CD4-positive, CD25-positive, alpha-beta regulatory T cell (primary cell): Measurements from ENCODE around the gene FGD6. TPM values are rescaled to one million over a fixed set of nuclear protein-coding genes. Genes with fewer than 3 reads are reported as not detected.
"Not testable (repeated sequence)": the region's sequence is repeated elsewhere in the genome, so short reads cannot be mapped to it uniquely, and the experiment has no call there.

Source experiments
- ATAC-seq, 2 donors: fragments of 150-1000 bp; cut with Tn5 transposase; one replicate each; pipeline ENCODE4 v1.10.0; 2021; ENCODE audit warnings: low read depth in 2 of 2, moderate number of reproducible peaks in 2 of 2, moderate library complexity in 1 of 2
- DNase-seq, 3 donors: peaks; one replicate each; pipeline versions ENCODE4 v3.0.0 to v3.0.0-alpha.2; 2012 to 2022; ENCODE audit warnings: mixed read lengths in 1 of 3
- H3K27ac ChIP-seq: one replicate; pipeline ENCODE4 v1.7.0; 2013; ENCODE audit warnings: mild to moderate bottlenecking, low read length; ENCODE audit not compliant: insufficient read depth, poor library complexity, severe bottlenecking
- H3K27me3 ChIP-seq: one replicate; pipeline ENCODE4 v1.7.0; 2013; ENCODE audit warnings: low read length; ENCODE audit not compliant: control insufficient read depth, insufficient read depth
- H3K36me3 ChIP-seq: one replicate; pipeline ENCODE4 v1.7.0; 2013; ENCODE audit warnings: mild to moderate bottlenecking, low read length, moderate library complexity; ENCODE audit not compliant: control insufficient read depth, insufficient read depth
- H3K4me1 ChIP-seq: 2 replicates; pipeline ENCODE4 v1.7.0; 2013; ENCODE audit warnings: mild to moderate bottlenecking, low read length; ENCODE audit not compliant: insufficient read depth, control insufficient read depth, poor library complexity, severe bottlenecking
- H3K4me3 ChIP-seq: one replicate; pipeline ENCODE4 v1.7.0; 2013; ENCODE audit warnings: low read depth, mild to moderate bottlenecking, low read length, moderate library complexity
- H3K9me3 ChIP-seq, 2 experiments: 1 replicate in 1 of 2; 2 replicates in 1 of 2; pipeline ENCODE4 v1.7.0; 2013; ENCODE audit warnings: low read length in 2 of 2, mild to moderate bottlenecking in 1 of 2, moderate library complexity in 1 of 2; ENCODE audit not compliant: control insufficient read depth in 2 of 2
- H3K27ac Mint-ChIP-seq, 3 donors: one replicate each; pipeline ENCODE4 v1.8.0; 2020 to 2022; ENCODE audit warnings: mild to moderate bottlenecking in 3 of 3, mixed read lengths in 3 of 3, moderate library complexity in 2 of 3
- H3K27me3 Mint-ChIP-seq: one replicate; pipeline ENCODE4 v1.8.0; 2022; ENCODE audit warnings: mild to moderate bottlenecking, mixed read lengths
- H3K36me3 Mint-ChIP-seq: one replicate; pipeline ENCODE4 v1.8.0; 2020; ENCODE audit warnings: mixed read lengths
- H3K4me1 Mint-ChIP-seq, 4 donors: one replicate each; pipeline ENCODE4 v1.8.0; 2020 to 2022; ENCODE audit warnings: mixed read lengths in 4 of 4, mild to moderate bottlenecking in 1 of 4
- H3K4me3 Mint-ChIP-seq, 4 donors: one replicate each; pipeline ENCODE4 v1.8.0; 2020 to 2022; ENCODE audit warnings: mild to moderate bottlenecking in 4 of 4, mixed read lengths in 4 of 4, moderate library complexity in 3 of 4
- H3K9me3 Mint-ChIP-seq, 7 donors: one replicate each; pipeline ENCODE4 v1.8.0; 2020 to 2022; ENCODE audit warnings: mixed read lengths in 7 of 7, mild to moderate bottlenecking in 3 of 7, moderate library complexity in 2 of 7
- polyA plus RNA-seq, 4 donors: library from polyadenylated mRNA; unstranded; fragments of 300-500 nt; fragmentation: Illumina TruSeq; gene quantifications; one replicate each; pipeline ENCODE4 v1.2.3, GENCODE V29; 2021
- total RNA-seq: library from RNA; stranded (reverse); gene quantifications from one replicate; pipeline ENCODE4 v1.2.3, GENCODE V29; 2022

The FGD6 gene
- total and polyA plus RNA-seq, 5 donors from 2014 or later, result 0.06 to 0.79 (median 0.09) TPM; not detected in 1

- peaks cover 19 to 48% (median 38%) of the 10 kb centered on the region in 4 donors for H3K4me1 Mint-ChIP-seq
- H3K9me3 Mint-ChIP-seq, H3K4me3 ChIP-seq, DNase-seq, H3K27ac ChIP-seq, H3K27me3 Mint-ChIP-seq, H3K36me3 ChIP-seq, H3K36me3 Mint-ChIP-seq, H3K4me3 Mint-ChIP-seq, H3K27me3 ChIP-seq, H3K4me1 ChIP-seq, ATAC-seq, H3K9me3 ChIP-seq, H3K27ac Mint-ChIP-seq: not testable (repeated sequence)
Measured at GRCh38 chr12:95234187-95234586, 16.9 kb upstream of the FGD6 start.

- H3K9me3 ChIP-seq, result no peaks in the 10 kb centered on the region
- ATAC-seq (no peak), DNase-seq (no peak)
- H3K4me1 ChIP-seq, result no peaks in the 10 kb centered on the region
- H3K27ac ChIP-seq, result no peak overlapping the region
- no peaks in the 10 kb centered on the region for H3K27me3 Mint-ChIP-seq
- H3K4me1 Mint-ChIP-seq, result peaks cover 12 to 48% (median 34%) of the 10 kb centered on the region in 4 donors
- no peak overlapping the region for H3K4me3 ChIP-seq
- H3K36me3 Mint-ChIP-seq, result peaks cover 3% of the 10 kb centered on the region
- H3K27ac Mint-ChIP-seq, result no peak overlapping the region
- H3K27me3 ChIP-seq, result no peaks in the 10 kb centered on the region
- H3K4me3 Mint-ChIP-seq, result no peak overlapping the region
- H3K9me3 Mint-ChIP-seq, result no peaks in the 10 kb centered on the region
- H3K36me3 ChIP-seq, result no peaks in the 10 kb centered on the region
Measured at GRCh38 chr12:95231190-95231589, 13.9 kb upstream of the FGD6 start.

GRCh38 chr12:95230313-95230712 lies 13.0 kb upstream of the FGD6 start:
- H3K4me1 Mint-ChIP-seq, result peaks cover 12 to 55% (median 37%) of the 10 kb centered on the region in 4 donors
- peaks cover 3% of the 10 kb centered on the region for H3K36me3 ChIP-seq

GRCh38 chr12:95229636-95230035 lies 12.4 kb upstream of the FGD6 start:
- Histone ChIP-seq H3K27me3 (no peaks in the 10 kb centered on the region), H3K36me3 (peaks cover 8% of the 10 kb centered on the region), H3K4me3 (no peak overlapping the region), H3K9me3 (no peaks in the 10 kb centered on the region), H3K27ac (no peak overlapping the region), H3K4me1 (no peaks in the 10 kb centered on the region)
- no peak overlapping the region for H3K27ac Mint-ChIP-seq
- H3K4me1 Mint-ChIP-seq, result peaks cover 16 to 62% (median 41%) of the 10 kb centered on the region in 4 donors
- no peak for DNase-seq
- ATAC-seq, result no peak
- H3K27me3 Mint-ChIP-seq, result no peaks in the 10 kb centered on the region
- H3K9me3 Mint-ChIP-seq, result no peaks in the 10 kb centered on the region
- H3K4me3 Mint-ChIP-seq, result no peak overlapping the region
- peaks cover 7% of the 10 kb centered on the region for H3K36me3 Mint-ChIP-seq

More at GRCh38 chr12:95230313-95230712, 13.0 kb upstream of the FGD6 start:
- no peaks in the 10 kb centered on the region for H3K9me3 Mint-ChIP-seq
- H3K4me3 ChIP-seq, result no peak overlapping the region
- H3K27me3 Mint-ChIP-seq, result no peaks in the 10 kb centered on the region
- peaks cover 3% of the 10 kb centered on the region for H3K36me3 Mint-ChIP-seq
- no peak overlapping the region for H3K4me3 Mint-ChIP-seq
- H3K9me3 ChIP-seq, result no peaks in the 10 kb centered on the region
- no peaks in the 10 kb centered on the region for H3K27me3 ChIP-seq
- DNase-seq, result no peak
- H3K4me1 ChIP-seq, result no peaks in the 10 kb centered on the region
- H3K27ac ChIP-seq, result no peak overlapping the region
- no peak overlapping the region for H3K27ac Mint-ChIP-seq
- ATAC-seq, result no peak

- Mint-ChIP-seq H3K4me3 (no peak overlapping the region), H3K27me3 (no peaks in the 10 kb centered on the region), H3K36me3 (peaks cover 8% of the 10 kb centered on the region), H3K27ac (no peak overlapping the region), H3K4me1 (peaks cover 16 to 72% (median 43%) of the 10 kb centered on the region in 4 donors), H3K9me3 (no peaks in the 10 kb centered on the region)
- DNase-seq (no peak), ATAC-seq (no peak)
- Histone ChIP-seq H3K27me3 (no peaks in the 10 kb centered on the region), H3K9me3 (no peaks in the 10 kb centered on the region), H3K27ac (no peak overlapping the region), H3K4me1 (no peaks in the 10 kb centered on the region), H3K36me3 (peaks cover 12% of the 10 kb centered on the region), H3K4me3 (no peak overlapping the region)
Measured at GRCh38 chr12:95228617-95229016, 11.3 kb upstream of the FGD6 start.

- H3K36me3 ChIP-seq, result peaks cover 12% of the 10 kb centered on the region
- Mint-ChIP-seq H3K27me3 (no peaks in the 10 kb centered on the region), H3K4me1 (peaks cover 16 to 73% (median 44%) of the 10 kb centered on the region in 4 donors), H3K4me3 (no peak overlapping the region), H3K9me3 (no peaks in the 10 kb centered on the region), H3K27ac (no peak overlapping the region), H3K36me3 (peaks cover 8% of the 10 kb centered on the region)
- H3K4me1 ChIP-seq, result no peaks in the 10 kb centered on the region
- no peak for DNase-seq
- ATAC-seq, result no peak
- no peaks in the 10 kb centered on the region for H3K27me3 ChIP-seq
- H3K9me3 ChIP-seq, result no peaks in the 10 kb centered on the region
- no peak overlapping the region for H3K27ac ChIP-seq
- H3K4me3 ChIP-seq, result no peak overlapping the region
Measured at GRCh38 chr12:95227818-95228356, 10.6 kb upstream of the FGD6 start.

GRCh38 chr12:95225645-95226212 lies 8.5 kb upstream of the FGD6 start:
- Mint-ChIP-seq H3K4me3 (no peak overlapping the region), H3K4me1 (peaks cover 21 to 72% (median 36%) of the 10 kb centered on the region in 4 donors)

More at GRCh38 chr12:95225645-95226212, 8.5 kb upstream of the FGD6 start:
- Mint-ChIP-seq H3K36me3 (peaks cover 8% of the 10 kb centered on the region), H3K27me3 (no peaks in the 10 kb centered on the region), H3K27ac (peak overlapping the region in 2 of 3 donors; percentile 35 to 53), H3K9me3 (no peaks in the 10 kb centered on the region)
- H3K36me3 ChIP-seq, result peaks cover 12% of the 10 kb centered on the region
- H3K9me3 ChIP-seq, result no peaks in the 10 kb centered on the region
- ATAC-seq (no peak), DNase-seq (no peak)
- H3K4me1 ChIP-seq, result no peaks in the 10 kb centered on the region
- H3K27me3 ChIP-seq, result no peaks in the 10 kb centered on the region
- H3K27ac ChIP-seq, result no peak overlapping the region
- no peak overlapping the region for H3K4me3 ChIP-seq
